Muscle layer of colon (tissue), 2 donors: ENCODE measurements around the gene TTC27.
"Not testable (repeated sequence)": the region's sequence is repeated elsewhere in the genome, so short reads cannot be mapped to it uniquely, and the experiment has no call there.

ENCODE experiments used
- H3K27ac ChIP-seq: one replicate; pipeline ENCODE4 v1.7.0; 2013; ENCODE audit warnings: low read depth, mild to moderate bottlenecking, low read length, moderate library complexity
- H3K27me3 ChIP-seq, 2 donors: one replicate each; pipeline ENCODE4 v1.7.0; 2013; ENCODE audit warnings: low read length in 2 of 2, mild to moderate bottlenecking in 2 of 2; ENCODE audit not compliant: insufficient read depth in 2 of 2, control insufficient read depth in 1 of 2
- H3K36me3 ChIP-seq: one replicate; pipeline ENCODE4 v1.7.0; 2013; ENCODE audit warnings: mild to moderate bottlenecking, low read length; ENCODE audit not compliant: insufficient read depth
- H3K4me1 ChIP-seq: one replicate; pipeline ENCODE4 v1.7.0; 2013; ENCODE audit warnings: mild to moderate bottlenecking, low read length; ENCODE audit not compliant: insufficient read depth
- H3K4me3 ChIP-seq, 2 donors: one replicate each; pipeline ENCODE4 v1.7.0; 2013; ENCODE audit warnings: low read length in 2 of 2, low read depth in 1 of 2, mild to moderate bottlenecking in 1 of 2, moderate library complexity in 1 of 2
- H3K9ac ChIP-seq: one replicate; pipeline ENCODE4 v1.7.0; 2013; ENCODE audit warnings: low read length
- H3K9me3 ChIP-seq: one replicate; pipeline ENCODE4 v1.7.0; 2013; ENCODE audit warnings: mild to moderate bottlenecking, low read length
- donor health status: abdominal sarcoma.
- donor health status: Adenocarcinoma of cecum.

TTC27 gene

GRCh38 chr2:32627441-32627813, 423 bp upstream of the TTC27 start:
- Histone ChIP-seq H3K4me1 (peaks cover 9% of the 10 kb centered on the region), H3K9ac (peak overlapping the region; percentile 85), H3K9me3 (no peaks in the 10 kb centered on the region), H3K36me3 (no peaks in the 10 kb centered on the region), H3K27ac (peak overlapping the region; percentile 73), H3K4me3 (peak overlapping the region; percentile 77 to 100), H3K27me3 (no peaks in the 10 kb centered on the region)

GRCh38 chr2:32632089-32632488, 4.2 kb downstream of the TTC27 start:
- no peak overlapping the region for H3K27ac ChIP-seq
- H3K36me3 ChIP-seq = peaks cover 20% of the 10 kb centered on the region
- H3K9me3 ChIP-seq = no peaks in the 10 kb centered on the region
- H3K4me1 ChIP-seq = peaks cover 9% of the 10 kb centered on the region
- H3K27me3 ChIP-seq = no peaks in the 10 kb centered on the region
- no peak overlapping the region for H3K4me3 ChIP-seq
- H3K9ac ChIP-seq = no peak overlapping the region

GRCh38 chr2:32633040-32633439, 5.2 kb downstream of the TTC27 start:
- Histone ChIP-seq H3K9me3 (no peaks in the 10 kb centered on the region), H3K9ac (no peak overlapping the region), H3K4me1 (peaks cover 9% of the 10 kb centered on the region), H3K27me3 (no peaks in the 10 kb centered on the region), H3K36me3 (peaks cover 20% of the 10 kb centered on the region), H3K4me3 (no peak overlapping the region), H3K27ac (no peak overlapping the region)

- not testable (repeated sequence) for H3K9ac ChIP-seq, H3K4me1 ChIP-seq, H3K9me3 ChIP-seq, H3K4me3 ChIP-seq, H3K27me3 ChIP-seq, H3K27ac ChIP-seq
- peaks cover 38% of the 10 kb centered on the region for H3K36me3 ChIP-seq
These were observed 10.7 kb downstream of the TTC27 start for GRCh38 chr2:32638548-32638947.

GRCh38 chr2:32641180-32641579, 13.3 kb downstream of the TTC27 start:
- no peak overlapping the region for H3K4me3 ChIP-seq
- H3K4me1 ChIP-seq = no peaks in the 10 kb centered on the region
- no peaks in the 10 kb centered on the region for H3K27me3 ChIP-seq
- peaks cover 33% of the 10 kb centered on the region for H3K36me3 ChIP-seq
- H3K9me3 ChIP-seq = no peaks in the 10 kb centered on the region
- no peak overlapping the region for H3K27ac ChIP-seq
- H3K9ac ChIP-seq = no peak overlapping the region

- H3K27ac ChIP-seq = no peak overlapping the region
- H3K36me3 ChIP-seq = peaks cover 19% of the 10 kb centered on the region
- no peaks in the 10 kb centered on the region for H3K27me3 ChIP-seq
- H3K4me1 ChIP-seq = no peaks in the 10 kb centered on the region
- no peak overlapping the region for H3K4me3 ChIP-seq
- H3K9me3 ChIP-seq = no peaks in the 10 kb centered on the region
- no peak overlapping the region for H3K9ac ChIP-seq
These were observed 19.4 kb downstream of the TTC27 start for GRCh38 chr2:32647180-32647651.

- H3K36me3 ChIP-seq = peaks cover 6% of the 10 kb centered on the region
- H3K9me3 ChIP-seq = no peaks in the 10 kb centered on the region
- no peak overlapping the region for H3K9ac ChIP-seq
- no peak overlapping the region for H3K27ac ChIP-seq
- no peak overlapping the region for H3K4me3 ChIP-seq
- no peaks in the 10 kb centered on the region for H3K27me3 ChIP-seq
- peaks cover 8% of the 10 kb centered on the region for H3K4me1 ChIP-seq
These were observed 24.8 kb downstream of the TTC27 start for GRCh38 chr2:32652555-32653209.

- Histone ChIP-seq H3K27me3 (no peaks in the 10 kb centered on the region), H3K4me3 (no peak overlapping the region), H3K27ac (no peak overlapping the region), H3K36me3 (no peaks in the 10 kb centered on the region), H3K9me3 (no peaks in the 10 kb centered on the region), H3K9ac (no peak overlapping the region), H3K4me1 (peaks cover 8% of the 10 kb centered on the region)
These were observed 28.2 kb downstream of the TTC27 start for GRCh38 chr2:32656069-32656468.

- H3K9me3 ChIP-seq = no peaks in the 10 kb centered on the region
- H3K9ac ChIP-seq = no peak overlapping the region
- H3K36me3 ChIP-seq = peaks cover 12% of the 10 kb centered on the region
- H3K27me3 ChIP-seq = no peaks in the 10 kb centered on the region
- H3K27ac ChIP-seq = no peak overlapping the region
- no peak overlapping the region for H3K4me3 ChIP-seq
- H3K4me1 ChIP-seq = no peaks in the 10 kb centered on the region
These were observed 36.0 kb downstream of the TTC27 start for GRCh38 chr2:32663864-32664263.

- no peaks in the 10 kb centered on the region for H3K27me3 ChIP-seq
- no peak overlapping the region for H3K9ac ChIP-seq
- H3K9me3 ChIP-seq = no peaks in the 10 kb centered on the region
- H3K4me3 ChIP-seq = no peak overlapping the region
- peaks cover 12% of the 10 kb centered on the region for H3K36me3 ChIP-seq
- no peak overlapping the region for H3K27ac ChIP-seq
- no peaks in the 10 kb centered on the region for H3K4me1 ChIP-seq
These were observed 38.9 kb downstream of the TTC27 start for GRCh38 chr2:32666704-32667103.

- no peaks in the 10 kb centered on the region for H3K9me3 ChIP-seq
- no peaks in the 10 kb centered on the region for H3K27me3 ChIP-seq
- H3K36me3 ChIP-seq = peaks cover 12% of the 10 kb centered on the region
- no peak overlapping the region for H3K9ac ChIP-seq
- H3K4me1 ChIP-seq = no peaks in the 10 kb centered on the region
- no peak overlapping the region for H3K4me3 ChIP-seq
- no peak overlapping the region for H3K27ac ChIP-seq
These were observed 40.4 kb downstream of the TTC27 start for GRCh38 chr2:32668254-32668653.

GRCh38 chr2:32671885-32672533, 44.2 kb downstream of the TTC27 start:
- Histone ChIP-seq H3K4me3 (no peak overlapping the region), H3K27ac (no peak overlapping the region), H3K9me3 (no peaks in the 10 kb centered on the region), H3K36me3 (peaks cover 2% of the 10 kb centered on the region), H3K4me1 (no peaks in the 10 kb centered on the region), H3K27me3 (no peaks in the 10 kb centered on the region), H3K9ac (no peak overlapping the region)
